Measurements from ENCODE around the gene CA5A. TPM values are rescaled to one million over a fixed set of nuclear protein-coding genes. Genes with fewer than 3 reads are reported as not detected.

Gene CA5A
- total RNA-seq, 1 donor from 2014 or later: not detected

- Mint-ChIP-seq H3K9me3 (no peaks in the 10 kb centered on the region), H3K27me3 (no peaks in the 10 kb centered on the region), H3K36me3 (ENCODE audit: low read depth) (peaks cover 49% of the 10 kb centered on the region), H3K4me3 (no peak overlapping the region), H3K4me1 (peaks cover 23% of the 10 kb centered on the region), H3K27ac (no peak overlapping the region)
- intact Hi-C loops (cut with micrococcal nuclease): loop anchor here (1.0 kb wide), 3 partner anchors 22 to 70 kb away; no protein-coding TSS in a partner anchor
- ATAC-seq (ENCODE audit: low read depth): no peak
- ChIA-PET CTCF (interaction anchor here (1.0 to 4.3 kb wide), 16 partner anchors 8 to 589 kb away, joined by 3 to 49 read pairs (median 6); partner anchors contain the start of gene SLC7A5), POLR2A (interaction anchor here (0.9 to 3.2 kb wide), 9 partner anchors 16 to 214 kb away, joined by 3 to 21 read pairs (median 4); partner anchors contain the start of gene SLC7A5)
- no peak for DNase-seq
- TF ChIP-seq, protein P1, sequence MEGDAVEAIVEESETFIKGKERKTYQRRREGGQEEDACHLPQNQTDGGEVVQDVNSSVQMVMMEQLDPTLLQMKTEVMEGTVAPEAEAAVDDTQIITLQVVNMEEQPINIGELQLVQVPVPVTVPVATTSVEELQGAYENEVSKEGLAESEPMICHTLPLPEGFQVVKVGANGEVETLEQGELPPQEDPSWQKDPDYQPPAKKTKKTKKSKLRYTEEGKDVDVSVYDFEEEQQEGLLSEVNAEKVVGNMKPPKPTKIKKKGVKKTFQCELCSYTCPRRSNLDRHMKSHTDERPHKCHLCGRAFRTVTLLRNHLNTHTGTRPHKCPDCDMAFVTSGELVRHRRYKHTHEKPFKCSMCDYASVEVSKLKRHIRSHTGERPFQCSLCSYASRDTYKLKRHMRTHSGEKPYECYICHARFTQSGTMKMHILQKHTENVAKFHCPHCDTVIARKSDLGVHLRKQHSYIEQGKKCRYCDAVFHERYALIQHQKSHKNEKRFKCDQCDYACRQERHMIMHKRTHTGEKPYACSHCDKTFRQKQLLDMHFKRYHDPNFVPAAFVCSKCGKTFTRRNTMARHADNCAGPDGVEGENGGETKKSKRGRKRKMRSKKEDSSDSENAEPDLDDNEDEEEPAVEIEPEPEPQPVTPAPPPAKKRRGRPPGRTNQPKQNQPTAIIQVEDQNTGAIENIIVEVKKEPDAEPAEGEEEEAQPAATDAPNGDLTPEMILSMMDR (IDR thresholded peaks at IDR 0.05): no peak
Observed at GRCh38 chr16:87849419-87850008, 86.8 kb downstream of the CA5A start.

DNA sequence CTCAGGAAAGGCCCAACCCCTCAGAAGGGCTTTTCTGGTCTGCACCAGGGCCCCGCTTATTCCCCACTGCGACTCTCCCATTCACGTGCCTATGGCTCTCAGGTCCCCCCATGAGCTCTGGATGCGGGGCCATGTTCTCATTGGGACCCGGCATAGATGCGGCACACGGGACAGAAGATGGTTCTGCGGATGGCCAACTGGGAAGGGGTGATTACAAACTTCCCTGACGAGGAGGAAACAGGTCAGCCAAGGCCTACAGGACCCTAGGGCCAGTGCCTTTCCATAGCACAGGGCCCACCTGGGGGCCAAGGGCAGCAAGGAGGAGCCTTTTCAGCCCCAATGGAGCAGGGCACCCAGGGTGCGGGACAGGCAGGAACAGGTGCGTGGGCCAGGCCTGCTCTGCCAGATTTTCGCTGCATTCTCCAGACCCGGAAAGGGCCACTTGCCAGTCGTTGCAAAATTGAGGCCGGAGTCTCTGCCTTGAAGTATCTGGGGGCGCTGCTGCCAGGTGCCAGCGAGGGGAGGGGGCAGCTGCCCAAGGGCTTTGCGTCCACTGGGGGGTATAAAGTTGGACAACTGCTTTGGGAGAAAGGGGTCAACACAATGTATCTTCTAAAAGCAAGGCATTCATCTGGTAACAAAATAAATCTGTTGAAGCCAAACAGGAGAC lies 87.5 kb downstream of the CA5A start:
- H3K27me3 Mint-ChIP-seq: no peaks in the 10 kb centered on the region
- no peak for DNase-seq
- H3K4me3 Mint-ChIP-seq: no peak overlapping the region
- no peaks in the 10 kb centered on the region for H3K9me3 Mint-ChIP-seq
- H3K27ac Mint-ChIP-seq: no peak overlapping the region
- peaks cover 18% of the 10 kb centered on the region for H3K4me1 Mint-ChIP-seq
- intact Hi-C loops (cut with micrococcal nuclease): no loop called here
- CTCF ChIA-PET: interaction anchor here (1.6 to 4.3 kb wide), 10 partner anchors 12 to 590 kb away, joined by 5 to 49 read pairs (median 10); partner anchors contain the start of gene SLC7A5
- peaks cover 47% of the 10 kb centered on the region for H3K36me3 Mint-ChIP-seq (ENCODE audit: low read depth)
- TF ChIP-seq, protein P1 (IDR thresholded peaks at IDR 0.05): no peak
- no peak for ATAC-seq (ENCODE audit: low read depth)
- POLR2A ChIA-PET: interaction anchor here (0.5 to 3.2 kb wide), 8 partner anchors 16 to 70 kb away, joined by 3 to 21 read pairs (median 6); partner anchors contain the start of gene SLC7A5

GRCh38 chr16:87847785-87848675 lies 88.3 kb downstream of the CA5A start:
- DNase-seq (no peak), ATAC-seq (ENCODE audit: low read depth) (no peak)
- ChIA-PET CTCF (interaction anchor here (1.4 to 4.3 kb wide), 6 partner anchors 16 to 68 kb away, joined by 5 to 49 read pairs (median 12); partner anchors contain the start of gene SLC7A5), POLR2A (interaction anchor here (0.8 to 1.0 kb wide), 2 partner anchors 20 to 38 kb away, joined by 3 to 5 read pairs; no protein-coding TSS in a partner anchor)
- H3K4me1 Mint-ChIP-seq: peaks cover 16% of the 10 kb centered on the region
- H3K9me3 Mint-ChIP-seq: no peaks in the 10 kb centered on the region
- H3K27me3 Mint-ChIP-seq: no peaks in the 10 kb centered on the region
- no peak overlapping the region for H3K27ac Mint-ChIP-seq
- intact Hi-C loops (cut with micrococcal nuclease): no loop called here
- no peak overlapping the region for H3K4me3 Mint-ChIP-seq
- TF ChIP-seq, protein P1 (IDR thresholded peaks at IDR 0.05): no peak
- H3K36me3 Mint-ChIP-seq (ENCODE audit: low read depth): peaks cover 51% of the 10 kb centered on the region

DNA sequence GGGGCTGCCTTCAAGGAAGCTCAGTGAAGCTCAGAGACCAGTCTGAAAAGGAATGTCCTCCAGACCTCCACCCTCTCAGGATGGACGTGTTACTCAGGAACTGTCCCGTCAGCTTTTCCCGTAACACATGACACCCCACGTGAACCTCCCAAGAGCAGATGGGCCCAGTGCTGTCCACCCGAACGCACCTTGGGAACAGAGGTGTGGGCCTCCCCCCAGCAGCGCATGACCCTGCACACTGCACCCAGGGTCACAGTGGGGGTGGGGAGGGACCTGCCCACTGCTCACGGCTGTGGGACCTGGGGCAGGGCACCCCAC lies 88.9 kb downstream of the CA5A start:
- Mint-ChIP-seq H3K27ac (no peak overlapping the region), H3K4me3 (no peak overlapping the region), H3K9me3 (no peaks in the 10 kb centered on the region), H3K27me3 (no peaks in the 10 kb centered on the region), H3K36me3 (ENCODE audit: low read depth) (peaks cover 54% of the 10 kb centered on the region), H3K4me1 (peaks cover 18% of the 10 kb centered on the region)
- DNase-seq (no peak), ATAC-seq (ENCODE audit: low read depth) (no peak)
- TF ChIP-seq, protein P1 (IDR thresholded peaks at IDR 0.05): no peak
- ChIA-PET POLR2A (interaction anchor here (1.0 to 1.2 kb wide), 2 partner anchors 22 to 37 kb away, joined by 3 to 5 read pairs; partner anchors contain the start of gene SLC7A5), CTCF (interaction anchor here (1.4 to 4.0 kb wide), 4 partner anchors 22 to 67 kb away, joined by 4 to 49 read pairs (median 6); partner anchors contain the start of gene SLC7A5)
- intact Hi-C loops (cut with micrococcal nuclease): no loop called here

All from activated B cell treated with CpG ODN at 0.5 μM for 24 hours (primary cell).